HEK293 (cell line): ENCODE results near the gene S100A11.

Experiments
- GLI2 ChIP-seq: fragments of 450-650 bp; formaldehyde crosslinking; IDR thresholded peaks from 2 replicates; pipeline ENCODE4; 2017; ENCODE audit warnings: missing biosample characterization, missing genetic modification characterization, low read depth, borderline replicate concordance
- GLIS2 ChIP-seq: fragments of 450-650 bp; formaldehyde crosslinking; IDR thresholded peaks from 2 replicates; pipeline ENCODE4 v1.5.1; 2016; ENCODE audit warnings: missing biosample characterization, missing genetic modification characterization
- KLF10 ChIP-seq: fragments of 450-650 bp; IDR thresholded peaks from 2 replicates; pipeline ENCODE4 v1.5.1; 2018; ENCODE audit warnings: missing biosample characterization, mild to moderate bottlenecking, missing genetic modification characterization
- OVOL3 ChIP-seq: fragments of 450-650 bp; formaldehyde crosslinking; IDR thresholded peaks from 2 replicates; pipeline ENCODE4 v1.5.1; 2016; ENCODE audit warnings: missing biosample characterization, missing genetic modification characterization
- SETDB1 ChIP-seq: IDR thresholded peaks from one replicate; pipeline ENCODE4 v1.6.1; 2017; ENCODE audit warnings: mild to moderate bottlenecking, low read length, moderate library complexity, mixed read lengths; ENCODE audit not compliant: insufficient read length
- TRIM28 ChIP-seq: IDR thresholded peaks from 2 replicates; pipeline ENCODE4 v1.6.1; 2011; ENCODE audit warnings: low read length, control low read depth, borderline replicate concordance
- WT1 ChIP-seq: fragments of 450-650 bp; formaldehyde crosslinking; IDR thresholded peaks from 2 replicates; pipeline ENCODE4 v1.5.1; 2016; ENCODE audit warnings: missing biosample characterization, missing genetic modification characterization
- YY1 ChIP-seq: fragments of 450-650 bp; formaldehyde crosslinking; IDR thresholded peaks from 2 replicates; pipeline ENCODE4 v1.5.1; 2018; ENCODE audit warnings: missing biosample characterization, missing genetic modification characterization
- YY2 ChIP-seq: fragments of 450-650 bp; formaldehyde crosslinking; IDR thresholded peaks from 2 replicates; pipeline ENCODE4 v1.5.1; 2016; ENCODE audit warnings: missing biosample characterization, missing genetic modification characterization
- ZBTB26 ChIP-seq: fragments of 450-650 bp; formaldehyde crosslinking; optimal IDR thresholded peaks from 2 replicates; pipeline ENCODE3; 2016; ENCODE audit warnings: missing biosample characterization, mild to moderate bottlenecking, missing genetic modification characterization
- ZFP41 ChIP-seq: fragments of 450-650 bp; formaldehyde crosslinking; IDR thresholded peaks from 2 replicates; pipeline ENCODE4 v1.5.1; 2016; ENCODE audit warnings: missing biosample characterization, missing genetic modification characterization, borderline replicate concordance
- ZFP69B ChIP-seq: fragments of 450-650 bp; formaldehyde crosslinking; IDR thresholded peaks from 2 replicates; pipeline ENCODE4 v1.5.1; 2016; ENCODE audit warnings: missing biosample characterization, missing genetic modification characterization
- ZNF146 ChIP-seq: fragments of 450-650 bp; formaldehyde crosslinking; IDR thresholded peaks from 2 replicates; pipeline ENCODE4 v1.5.1; 2016; ENCODE audit warnings: missing biosample characterization, missing genetic modification characterization
- ZNF155 ChIP-seq: fragments of 450-650 bp; formaldehyde crosslinking; IDR thresholded peaks from 2 replicates; pipeline ENCODE4 v1.5.1; 2016; ENCODE audit warnings: missing biosample characterization, missing genetic modification characterization
- ZNF18 ChIP-seq: fragments of 450-650 bp; formaldehyde crosslinking; IDR thresholded peaks from 2 replicates; pipeline ENCODE4 v1.5.1; 2016; ENCODE audit warnings: missing biosample characterization, missing genetic modification characterization
- ZNF184 ChIP-seq: fragments of 450-650 bp; IDR thresholded peaks from 2 replicates; pipeline ENCODE4 v1.5.1; 2018; ENCODE audit warnings: missing biosample characterization, mild to moderate bottlenecking, missing genetic modification characterization
- ZNF223 ChIP-seq: fragments of 450-650 bp; formaldehyde crosslinking; IDR thresholded peaks from 2 replicates; pipeline ENCODE4 v1.5.1; 2016; ENCODE audit warnings: missing biosample characterization, missing genetic modification characterization
- ZNF26 ChIP-seq: fragments of 450-650 bp; formaldehyde crosslinking; IDR thresholded peaks from 2 replicates; pipeline ENCODE4 v1.5.1; 2016; ENCODE audit warnings: missing biosample characterization, missing genetic modification characterization
- ZNF302 ChIP-seq: fragments of 450-650 bp; formaldehyde crosslinking; IDR thresholded peaks from 2 replicates; pipeline ENCODE4 v1.5.1; 2016; ENCODE audit warnings: missing biosample characterization, missing genetic modification characterization, low read depth
- ZNF433 ChIP-seq: fragments of 450-650 bp; formaldehyde crosslinking; IDR thresholded peaks from 2 replicates; pipeline ENCODE4 v1.5.1; 2016; ENCODE audit warnings: missing biosample characterization, missing genetic modification characterization, low read depth
- ZNF501 ChIP-seq: fragments of 450-650 bp; formaldehyde crosslinking; IDR thresholded peaks from 2 replicates; pipeline ENCODE4 v1.5.1; 2016; ENCODE audit warnings: missing biosample characterization, missing genetic modification characterization
- ZNF521 ChIP-seq: fragments of 450-650 bp; formaldehyde crosslinking; IDR thresholded peaks from 2 replicates; pipeline ENCODE4 v1.5.1; 2017; ENCODE audit warnings: missing biosample characterization, mild to moderate bottlenecking, missing genetic modification characterization
- ZNF621 ChIP-seq: fragments of 450-650 bp; formaldehyde crosslinking; IDR thresholded peaks from 2 replicates; pipeline ENCODE4 v1.5.1; 2017; ENCODE audit warnings: missing biosample characterization, missing genetic modification characterization
- ZNF624 ChIP-seq: fragments of 450-650 bp; formaldehyde crosslinking; IDR thresholded peaks from 2 replicates; pipeline ENCODE4 v1.5.1; 2017; ENCODE audit warnings: missing biosample characterization, missing genetic modification characterization
- ZNF639 ChIP-seq: fragments of 450-650 bp; formaldehyde crosslinking; IDR thresholded peaks from 2 replicates; pipeline ENCODE4 v1.5.1; 2016; ENCODE audit warnings: missing biosample characterization, missing genetic modification characterization
- ZNF654 ChIP-seq: fragments of 450-650 bp; formaldehyde crosslinking; IDR thresholded peaks from 2 replicates; pipeline ENCODE4 v1.5.1; 2016; ENCODE audit warnings: low read depth, missing biosample characterization, missing genetic modification characterization
- ZNF701 ChIP-seq: fragments of 450-650 bp; formaldehyde crosslinking; IDR thresholded peaks from 2 replicates; pipeline ENCODE4 v1.5.1; 2016; ENCODE audit warnings: missing biosample characterization, missing genetic modification characterization
- ZNF777 ChIP-seq: fragments of 450-650 bp; formaldehyde crosslinking; IDR thresholded peaks from 2 replicates; pipeline ENCODE4 v1.5.1; 2017; ENCODE audit warnings: missing biosample characterization, missing genetic modification characterization, borderline replicate concordance
- ZNF785 ChIP-seq: fragments of 450-650 bp; formaldehyde crosslinking; IDR thresholded peaks from 2 replicates; pipeline ENCODE4 v1.5.1; 2016; ENCODE audit warnings: missing biosample characterization, missing genetic modification characterization
- ZNF791 ChIP-seq: fragments of 450-650 bp; formaldehyde crosslinking; IDR thresholded peaks from 2 replicates; pipeline ENCODE4 v1.5.1; 2016; ENCODE audit warnings: missing biosample characterization, missing genetic modification characterization
- ZSCAN18 ChIP-seq: fragments of 450-650 bp; formaldehyde crosslinking; IDR thresholded peaks from 2 replicates; pipeline ENCODE4 v1.5.1; 2016; ENCODE audit warnings: missing biosample characterization, missing genetic modification characterization
- ZSCAN23 ChIP-seq: fragments of 450-650 bp; formaldehyde crosslinking; IDR thresholded peaks from 2 replicates; pipeline ENCODE4 v1.5.1; 2016; ENCODE audit warnings: missing biosample characterization, missing genetic modification characterization
- ZSCAN30 ChIP-seq: fragments of 450-650 bp; IDR thresholded peaks from 2 replicates; pipeline ENCODE4 v1.5.1; 2018; ENCODE audit warnings: missing biosample characterization, mild to moderate bottlenecking, missing genetic modification characterization, moderate library complexity

The S100A11 gene

GRCh38 chr1:152034654-152035538, 1.9 kb downstream of the S100A11 start (continued):
- TF ChIP-seq TRIM28: peak; percentile 79; the same call in 1 of the 2 replicates
- TF ChIP-seq ZFP69B (tag by site-specific recombination): 0 out of 2 replicates have a peak, but pooled peaks have one; percentile 29
- TF ChIP-seq YY1 (tag by site-specific recombination): no peak
- TF ChIP-seq ZNF621 (tag by site-specific recombination): no peak
- TF ChIP-seq ZNF184 (tag by site-specific recombination): no peak
- TF ChIP-seq ZNF701 (tag by site-specific recombination): no peak
- no peak for TF ChIP-seq ZFP41 (tag by site-specific recombination)
- TF ChIP-seq ZNF654 (tag by site-specific recombination): peak; percentile 43; the same call in 1 of the 2 replicates
- no peak for TF ChIP-seq ZNF223
- TF ChIP-seq ZNF501: no peak
- TF ChIP-seq ZBTB26: no peak
- TF ChIP-seq ZSCAN18 (tag by site-specific recombination): no peak
- TF ChIP-seq ZSCAN30: no peak
- TF ChIP-seq ZNF791 (tag by site-specific recombination): no peak
- TF ChIP-seq KLF10: peak; percentile 44
- no peak for TF ChIP-seq ZNF624 (tag by site-specific recombination)
- no peak for TF ChIP-seq ZNF433
- peak; percentile 47 for TF ChIP-seq WT1 (tag by site-specific recombination)
- no peak for TF ChIP-seq OVOL3 (tag by site-specific recombination)
- TF ChIP-seq ZNF777 (tag by site-specific recombination): no peak
- TF ChIP-seq SETDB1: no peak
- no peak for TF ChIP-seq ZNF18
- no peak for TF ChIP-seq YY2 (tag by site-specific recombination)
- no peak; the same call in 1 of the 2 replicates for TF ChIP-seq ZNF639 (tag by site-specific recombination)
- TF ChIP-seq ZNF146: no peak
- no peak; the same call in 1 of the 2 replicates for TF ChIP-seq ZSCAN23 (tag by site-specific recombination)
- TF ChIP-seq ZNF521 (tag by site-specific recombination): no peak
- TF ChIP-seq ZNF26 (tag by site-specific recombination): no peak
- TF ChIP-seq ZNF302 (tag by site-specific recombination): no peak
- no peak for TF ChIP-seq ZNF785 (tag by site-specific recombination)
- no peak for TF ChIP-seq ZNF155 (tag by site-specific recombination)
- no peak for TF ChIP-seq GLIS2
- no peak for TF ChIP-seq GLI2 (tag by site-specific recombination)
